ENCODE data around the gene EMID1. TPM values are rescaled to one million over a fixed set of nuclear protein-coding genes. Genes with fewer than 3 reads are reported as not detected.
A peak's percentile ranks its signal among the peaks of the same experiment; 100 is the strongest.

The EMID1 gene
- total RNA-seq, 4 donors from 2014 or later = 0.68 to 53.9 (median 1.9) TPM; not detected in 1

- DNase-seq = no peak
- in situ Hi-C loops (cut with MboI; ENCODE audit: low pct_ligation_motif_present in 1 of 4, low pct_unique_long_range_greater_than_20kb in 1 of 4, low sequenced_read_pairs in 3 of 4) (no loop called here), intact Hi-C loops (cut with DNase I; ENCODE audit: low total_unique reads) (no loop called here)
- Histone ChIP-seq H3K9me3 (no peaks in the 10 kb centered on the region), H3K27ac (peak overlapping the region in 2 of 4 donors; percentile 17 to 56), H3K27me3 (peaks cover 26% of the 10 kb centered on the region), H3K4me3 (no peak overlapping the region), H3K36me3 (no peaks in the 10 kb centered on the region), H3K4me1 (peaks cover 0 to 25% (median 13%) of the 10 kb centered on the region in 4 donors)
- 76 to 90% methylated on average over 2 to 9 of the region's 9 CpGs for WGBS, 2 donors (ENCODE audit: low coverage in 1 of 2)
- TF ChIP-seq POLR2AphosphoS5 (IDR thresholded peaks at IDR 0.05) (no peak), CTCF (IDR thresholded peaks at IDR 0.05) (no peak), POLR2A (IDR thresholded peaks at IDR 0.05) (no peak), EP300 (IDR thresholded peaks at IDR 0.05; ENCODE audit: low read depth) (no peak)
Measured at GRCh38 chr22:29203488-29204454, 1.9 kb upstream of the EMID1 start.

DNA sequence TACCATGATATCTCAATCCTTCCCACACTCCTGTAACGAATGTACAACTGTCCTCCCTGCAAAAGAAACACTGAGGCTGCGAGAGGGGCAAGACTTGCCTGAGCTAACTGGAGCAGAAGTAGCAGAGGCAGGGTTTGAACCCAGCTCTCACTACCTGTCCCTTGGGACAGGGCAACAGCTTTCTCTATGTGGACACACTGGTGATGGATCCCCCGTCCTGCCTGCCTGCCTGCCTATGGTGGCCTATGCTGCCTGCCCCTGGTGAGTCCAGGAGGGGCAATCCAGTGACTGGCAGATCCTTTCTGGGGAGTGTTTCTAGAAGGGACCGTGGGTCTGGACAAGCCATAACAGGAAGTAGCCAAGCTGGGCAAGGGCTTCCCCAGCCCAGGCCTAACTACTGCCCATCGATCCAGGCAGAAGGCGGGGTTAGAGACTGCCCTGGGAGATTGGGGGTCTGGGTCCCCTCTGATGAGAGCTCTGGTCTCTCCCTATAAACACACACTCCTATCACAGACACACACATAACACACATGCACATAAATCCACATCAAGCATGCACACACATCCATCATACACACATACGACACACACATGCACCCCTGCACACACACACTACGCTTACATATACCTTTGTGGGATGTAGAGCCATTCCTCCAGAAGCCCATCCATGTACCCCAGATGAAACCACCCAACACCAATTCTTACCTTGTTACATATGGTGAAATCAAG, 1.1 kb upstream of the EMID1 start:
- H3K27me3 ChIP-seq = peaks cover 26% of the 10 kb centered on the region
- no peak for TF ChIP-seq CTCF (IDR thresholded peaks at IDR 0.05)
- no peak for TF ChIP-seq EP300 (IDR thresholded peaks at IDR 0.05; ENCODE audit: low read depth)
- no peak for TF ChIP-seq POLR2A (IDR thresholded peaks at IDR 0.05)
- no peak for TF ChIP-seq POLR2AphosphoS5 (IDR thresholded peaks at IDR 0.05)
- DNase-seq = no peak
- H3K36me3 ChIP-seq = no peaks in the 10 kb centered on the region
- in situ Hi-C loops (cut with MboI; ENCODE audit: low pct_ligation_motif_present in 1 of 4, low pct_unique_long_range_greater_than_20kb in 1 of 4, low sequenced_read_pairs in 3 of 4) = no loop called here
- peak overlapping the region in 1 of 4 donors; percentile 27 for H3K27ac ChIP-seq
- intact Hi-C loops (cut with DNase I; ENCODE audit: low total_unique reads) = no loop called here
- peaks cover 0 to 25% (median 13%) of the 10 kb centered on the region in 4 donors for H3K4me1 ChIP-seq
- WGBS, 2 donors (ENCODE audit: low coverage in 1 of 2) = 78% methylated on average over 8 of the region's 8 CpGs; no CpG with 5 or more reads in 1 of the 2 donors
- H3K9me3 ChIP-seq = no peaks in the 10 kb centered on the region
- no peak overlapping the region for H3K4me3 ChIP-seq

GRCh38 chr22:29205252-29205593, 473 bp upstream of the EMID1 start:
- WGBS, 2 donors (ENCODE audit: low coverage in 1 of 2) = 65% methylated on average over 11 of the region's 11 CpGs; no CpG with 5 or more reads in 1 of the 2 donors
- peaks cover 0 to 25% (median 13%) of the 10 kb centered on the region in 4 donors for H3K4me1 ChIP-seq
- H3K9me3 ChIP-seq = no peaks in the 10 kb centered on the region
- in situ Hi-C loops (cut with MboI; ENCODE audit: low pct_ligation_motif_present in 1 of 4, low pct_unique_long_range_greater_than_20kb in 1 of 4, low sequenced_read_pairs in 3 of 4) (no loop called here), intact Hi-C loops (cut with DNase I; ENCODE audit: low total_unique reads) (no loop called here)
- H3K27ac ChIP-seq = peak overlapping the region in 1 of 4 donors; percentile 29
- peaks cover 26% of the 10 kb centered on the region for H3K27me3 ChIP-seq
- DNase-seq = no peak
- no peaks in the 10 kb centered on the region for H3K36me3 ChIP-seq
- TF ChIP-seq CTCF (IDR thresholded peaks at IDR 0.05) (no peak), POLR2A (IDR thresholded peaks at IDR 0.05) (no peak), POLR2AphosphoS5 (IDR thresholded peaks at IDR 0.05) (no peak), EP300 (IDR thresholded peaks at IDR 0.05; ENCODE audit: low read depth) (no peak)
- peak overlapping the region in 3 of 4 donors; percentile 29 to 55 (median 46) for H3K4me3 ChIP-seq
